ENCODE data around the gene TMEM42. TPM values are rescaled to one million over a fixed set of nuclear protein-coding genes. Genes with fewer than 3 reads are reported as not detected.
A peak's percentile ranks its signal among the peaks of the same experiment; 100 is the strongest.

The TMEM42 gene
- total and polyA plus RNA-seq, 2 experiments from 2014 or later = 23.2 to 35.0 TPM

GRCh38 chr3:44914936-44915335, 53.2 kb downstream of the TMEM42 start:
- Histone ChIP-seq H3K9ac (no peak overlapping the region), H3K4me2 (ENCODE audit: unreplicated experiment) (no peak overlapping the region), H3K27ac (no peak overlapping the region), H3K36me3 (ENCODE audit: low read depth) (no peaks in the 10 kb centered on the region), H3K4me1 (ENCODE audit: insufficient read depth) (no peaks in the 10 kb centered on the region), H3F3A (ENCODE audit: insufficient read depth) (no peaks in the 10 kb centered on the region), H3K27me3 (replicated peaks; ENCODE audit: insufficient read depth) (no peaks in the 10 kb centered on the region), H2AFZ (no peak overlapping the region), H3K9me2 (ENCODE audit: insufficient read depth) (no peaks in the 10 kb centered on the region), H4K20me1 (ENCODE audit: insufficient read depth) (no peaks in the 10 kb centered on the region), H3K4me3 (no peak overlapping the region), H3K9me3 (ENCODE audit: low read depth) (no peaks in the 10 kb centered on the region), H3K79me2 (ENCODE audit: insufficient read depth) (no peaks in the 10 kb centered on the region)
- in situ Hi-C loops (cut with MboI) = loop anchor here (10.0 kb wide), 1 partner anchor 380 kb away; no protein-coding TSS in a partner anchor
- 58 to 61% methylated on average over 4 of the region's 4 CpGs for whole genome bisulfite sequencing, 2 experiments (ENCODE audit: low coverage in 1 of 2, low lambda C conversion rate in 2 of 2, missing lambda C conversion rate in 2 of 2)
- TF ChIP-seq EZH2 (IDR thresholded peaks at IDR 0.05; ENCODE audit: insufficient read depth, poor library complexity, severe bottlenecking) (no peak), EZH2phosphoT487 (IDR thresholded peaks at IDR 0.05; ENCODE audit: insufficient read depth, low read depth) (no peak)
- peak; percentile 37 for DNase-seq

MicroRNAs encoded within 50 kb of the gene (microRNA counts, 767-probe panel; counts per million panel counts)
- 447 counts per million, percentile 86 among the panel's probes with 10 or more counts for microRNA hsa-miR-564

Other genes starting within 250 kb of the TMEM42 start
- 10.1 and 10.6 TPM in 2 replicates for gene ZNF197, start 236.9 kb upstream of the TMEM42 start, total RNA-seq (2014; rRNA removed; shearing (Covaris generic))
- 6.9 and 7.4 TPM in 2 replicates for gene ZNF197, start 236.9 kb upstream of the TMEM42 start, polyA plus RNA-seq (2016; fragmentation: Nextera tagmentation; extraction: Ambion mirVana)
- gene ZNF35, start 213.2 kb upstream of the TMEM42 start, total RNA-seq (2014; rRNA removed; shearing (Covaris generic)) = 7.3 and 21.8 TPM in 2 replicates
- 4.3 and 5.1 TPM in 2 replicates for gene ZNF35, start 213.2 kb upstream of the TMEM42 start, polyA plus RNA-seq (2016; fragmentation: Nextera tagmentation; extraction: Ambion mirVana)
- 3.8 and 4.3 TPM in 2 replicates for gene ZNF502, start 149.3 kb upstream of the TMEM42 start, total RNA-seq (2014; rRNA removed; shearing (Covaris generic))
- 2.4 and 2.9 TPM in 2 replicates for gene ZNF502, start 149.3 kb upstream of the TMEM42 start, polyA plus RNA-seq (2016; fragmentation: Nextera tagmentation; extraction: Ambion mirVana)
- 5.4 and 9.0 TPM in 2 replicates for gene ZNF501, start 132.3 kb upstream of the TMEM42 start, total RNA-seq (2014; rRNA removed; shearing (Covaris generic))
- 3.8 and 5.1 TPM in 2 replicates for gene ZNF501, start 132.3 kb upstream of the TMEM42 start, polyA plus RNA-seq (2016; fragmentation: Nextera tagmentation; extraction: Ambion mirVana)
- gene KIAA1143, start 100.3 kb upstream of the TMEM42 start, total RNA-seq (2014; rRNA removed; shearing (Covaris generic)) = 24.3 and 25.0 TPM in 2 replicates
- gene KIAA1143, start 100.3 kb upstream of the TMEM42 start, polyA plus RNA-seq (2016; fragmentation: Nextera tagmentation; extraction: Ambion mirVana) = 21.8 and 23.5 TPM in 2 replicates
- gene KIF15, start 100.1 kb upstream of the TMEM42 start, total RNA-seq (2014; rRNA removed; shearing (Covaris generic)) = 3.3 and 3.9 TPM in 2 replicates
- 2.9 and 3.3 TPM in 2 replicates for gene KIF15, start 100.1 kb upstream of the TMEM42 start, polyA plus RNA-seq (2016; fragmentation: Nextera tagmentation; extraction: Ambion mirVana)
- not detected in 2 replicates for gene TGM4, start 12.7 kb downstream of the TMEM42 start, total RNA-seq (2014; rRNA removed; shearing (Covaris generic))
- gene TGM4, start 12.7 kb downstream of the TMEM42 start, polyA plus RNA-seq (2016; fragmentation: Nextera tagmentation; extraction: Ambion mirVana) = not detected in 2 replicates
- gene ZDHHC3, start 114.3 kb downstream of the TMEM42 start, total RNA-seq (2014; rRNA removed; shearing (Covaris generic)) = 76.2 and 89.5 TPM in 2 replicates
- 48.7 and 48.9 TPM in 2 replicates for gene ZDHHC3, start 114.3 kb downstream of the TMEM42 start, polyA plus RNA-seq (2016; fragmentation: Nextera tagmentation; extraction: Ambion mirVana)
- 31.1 and 60.7 TPM in 2 replicates for gene EXOSC7, start 114.3 kb downstream of the TMEM42 start, total RNA-seq (2014; rRNA removed; shearing (Covaris generic))
- gene EXOSC7, start 114.3 kb downstream of the TMEM42 start, polyA plus RNA-seq (2016; fragmentation: Nextera tagmentation; extraction: Ambion mirVana) = 49.1 and 53.5 TPM in 2 replicates
- 42.1 and 45.4 TPM in 2 replicates for gene CLEC3B, start 164.4 kb downstream of the TMEM42 start, total RNA-seq (2014; rRNA removed; shearing (Covaris generic))
- gene CLEC3B, start 164.4 kb downstream of the TMEM42 start, polyA plus RNA-seq (2016; fragmentation: Nextera tagmentation; extraction: Ambion mirVana) = 48.8 and 49.5 TPM in 2 replicates